Measurements from ENCODE around the gene S100A4.
"Not testable (repeated sequence)": the region's sequence is repeated elsewhere in the genome, so short reads cannot be mapped to it uniquely, and the experiment has no call there.

Gene S100A4

DNA sequence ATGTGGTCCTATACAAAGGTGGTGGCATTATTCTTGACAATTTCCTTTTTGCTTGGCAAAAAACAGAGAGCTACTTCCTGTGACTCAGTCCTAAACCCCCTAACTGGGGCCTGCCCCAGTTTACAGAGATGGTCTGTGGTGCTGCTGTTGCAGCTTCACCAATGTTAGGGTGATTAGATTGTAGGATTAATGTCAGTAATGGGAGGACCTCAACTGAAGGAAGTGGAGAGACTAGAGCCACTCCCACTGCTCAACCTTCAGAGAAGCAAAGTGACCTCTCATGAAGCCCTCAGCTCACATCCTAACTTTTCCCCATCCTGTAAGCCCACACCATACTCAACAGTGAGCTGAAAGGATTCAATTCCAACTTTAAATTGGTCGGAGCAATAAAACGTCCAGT is 13.4 kb downstream of the S100A4 start:
- DNase-seq = peak; percentile 68

- DNase-seq = no peak
Observed at GRCh38 chr1:153531638-153532037, 14.0 kb downstream of the S100A4 start.

- no peak for DNase-seq
Observed at GRCh38 chr1:153527683-153528040, 17.9 kb downstream of the S100A4 start.

GRCh38 chr1:153527023-153527682 is 18.5 kb downstream of the S100A4 start:
- DNase-seq = no peak

- DNase-seq = no peak
Observed at GRCh38 chr1:153526132-153526543, 19.5 kb downstream of the S100A4 start.

DNA sequence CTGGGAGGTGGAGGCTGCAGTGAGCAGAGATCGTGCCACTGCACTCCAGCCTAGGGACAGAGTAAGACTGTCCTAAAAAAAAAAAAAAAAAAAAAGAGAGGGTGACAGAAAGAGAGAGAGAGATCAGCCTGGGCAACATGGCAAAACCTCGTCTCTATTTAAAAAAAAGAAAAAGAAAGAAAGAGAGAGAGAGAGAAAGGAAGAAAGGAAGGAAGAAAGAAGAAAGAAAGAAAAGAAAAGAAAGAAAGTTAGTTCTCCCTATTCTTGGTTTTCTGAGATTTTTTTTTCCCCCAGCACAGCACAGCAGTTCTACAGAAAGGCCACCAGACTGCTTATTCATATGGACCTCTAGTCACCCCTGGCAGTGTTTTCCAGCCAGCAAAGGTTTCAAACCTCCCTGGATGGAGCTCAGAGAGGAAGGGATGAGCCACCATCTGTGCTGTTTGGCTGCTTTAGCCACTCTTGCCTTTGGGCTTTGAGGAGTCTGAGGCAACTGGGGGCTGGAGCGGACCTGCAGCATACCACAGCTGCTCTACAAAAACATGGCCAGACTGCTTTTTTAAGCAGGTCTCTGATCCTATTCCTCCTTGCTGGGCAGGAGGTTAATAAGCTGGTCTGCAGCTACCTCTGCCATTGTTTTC is 20.4 kb downstream of the S100A4 start:
- DNase-seq = no peak

- DNase-seq = not testable (repeated sequence)
Observed at GRCh38 chr1:153522353-153523048, 23.1 kb downstream of the S100A4 start.

DNA sequence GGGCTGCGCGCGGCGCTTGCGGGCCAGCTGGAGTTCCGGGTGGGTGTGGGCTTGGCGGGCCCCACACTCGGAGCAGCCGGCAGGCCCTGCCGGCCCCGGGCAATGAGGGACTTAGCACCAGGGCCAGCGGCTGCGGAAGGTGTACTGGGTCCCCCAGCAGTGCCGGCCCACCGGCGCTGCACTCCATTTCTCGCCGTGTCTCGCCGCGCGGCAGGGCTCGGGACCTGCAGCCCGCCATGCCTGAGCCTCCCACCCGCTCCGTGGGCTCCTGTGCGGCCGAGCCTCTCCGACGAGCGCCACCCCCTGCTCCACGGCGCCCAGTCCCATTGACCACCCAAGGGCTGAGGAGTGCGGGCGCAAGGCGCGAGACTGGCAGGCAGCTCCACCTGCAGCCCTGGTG is 23.8 kb downstream of the S100A4 start:
- DNase-seq = not testable (repeated sequence)

GRCh38 chr1:153520818-153521476 is 24.7 kb downstream of the S100A4 start:
- no peak for DNase-seq

DNA sequence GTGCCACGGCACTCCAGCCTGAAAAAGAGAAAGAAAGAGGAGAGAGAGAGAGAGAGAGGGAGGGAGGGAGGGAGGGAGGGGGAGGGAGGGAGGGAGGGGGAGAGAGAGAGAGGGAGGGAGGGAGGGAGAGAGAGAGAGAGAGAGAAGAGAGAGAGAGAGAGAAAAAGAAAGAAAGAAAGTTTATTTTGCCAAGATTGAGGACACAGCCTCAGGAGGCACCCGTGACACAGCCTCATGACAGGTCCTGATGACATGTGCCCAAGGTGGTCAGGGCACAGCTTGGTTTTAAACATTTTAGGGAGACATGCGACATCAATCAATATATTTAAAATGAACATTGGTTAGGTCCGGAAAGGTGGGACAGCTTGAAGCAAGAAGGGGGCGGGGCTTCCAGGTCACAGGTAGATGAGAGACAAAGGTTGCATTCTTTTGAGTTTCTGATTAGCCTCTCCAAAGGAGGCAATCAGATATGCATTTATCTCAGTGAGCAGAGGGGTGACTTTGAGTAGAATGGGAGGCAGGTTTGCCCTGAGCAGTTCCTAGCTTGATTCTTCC is 25.4 kb downstream of the S100A4 start:
- DNase-seq = not testable (repeated sequence)

- DNase-seq = no peak
Observed at GRCh38 chr1:153519242-153519641, 26.4 kb downstream of the S100A4 start.

GRCh38 chr1:153515504-153516394 is 29.9 kb downstream of the S100A4 start:
- DNase-seq = no peak

DNA sequence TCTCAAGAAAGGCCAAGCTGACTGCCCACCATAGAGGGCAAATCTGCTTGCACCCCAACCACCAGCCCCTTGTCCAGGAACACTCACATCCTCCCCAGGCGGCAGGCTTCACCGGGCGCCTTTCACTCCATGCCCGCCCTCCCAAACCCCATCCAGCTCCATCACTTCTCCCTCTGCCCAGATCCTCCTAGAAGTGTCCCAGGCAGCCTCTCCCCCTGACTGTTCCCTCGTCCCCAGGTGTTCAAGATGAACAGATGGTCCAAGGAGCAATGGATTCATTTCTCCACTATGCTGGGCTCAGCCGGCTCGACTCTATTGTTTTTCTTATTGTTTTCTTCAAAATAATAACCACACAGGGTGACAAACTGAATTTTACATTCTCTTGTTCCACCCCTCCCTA is 31.9 kb downstream of the S100A4 start:
- DNase-seq = no peak

GRCh38 chr1:153513023-153513422 is 32.6 kb downstream of the S100A4 start:
- DNase-seq = no peak

- DNase-seq = peak; percentile 91
Observed at GRCh38 chr1:153510984-153511410, 34.6 kb downstream of the S100A4 start.

DNA sequence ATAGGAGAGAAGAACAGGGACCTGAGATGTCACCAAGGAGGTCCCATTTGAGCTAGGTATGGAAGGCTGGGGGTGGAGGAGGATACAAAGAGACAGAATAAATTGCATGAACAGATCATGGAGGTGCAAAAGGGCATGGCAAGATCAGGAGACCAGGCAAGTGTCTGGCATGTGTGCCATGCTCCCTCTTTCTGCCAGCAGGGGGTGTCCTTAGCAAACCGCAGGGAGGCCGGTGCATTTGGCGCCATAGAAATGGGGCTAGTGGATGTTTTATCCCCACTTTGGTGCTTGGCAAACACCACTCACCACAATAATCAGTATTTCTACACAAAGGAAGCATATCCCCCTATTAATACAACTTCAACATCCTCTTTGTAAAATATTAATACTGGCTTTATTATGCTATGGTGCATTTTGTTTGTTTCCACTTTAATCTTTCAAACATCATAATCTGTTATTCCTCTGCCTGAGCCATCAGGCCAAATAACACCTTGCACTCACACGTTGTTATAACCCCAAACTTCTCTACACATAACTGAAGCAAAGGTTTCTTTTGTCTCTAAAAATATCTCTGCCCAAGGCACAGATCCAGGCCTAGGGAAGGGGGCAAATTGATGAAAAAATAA is 35.8 kb downstream of the S100A4 start:
- DNase-seq = peak; percentile 79

GRCh38 chr1:153509036-153509435 is 36.6 kb downstream of the S100A4 start:
- no peak for DNase-seq

GRCh38 chr1:153507926-153508583 is 37.6 kb downstream of the S100A4 start:
- no peak for DNase-seq

- no peak for DNase-seq
Observed at GRCh38 chr1:153506831-153507413, 38.7 kb downstream of the S100A4 start.

DNA sequence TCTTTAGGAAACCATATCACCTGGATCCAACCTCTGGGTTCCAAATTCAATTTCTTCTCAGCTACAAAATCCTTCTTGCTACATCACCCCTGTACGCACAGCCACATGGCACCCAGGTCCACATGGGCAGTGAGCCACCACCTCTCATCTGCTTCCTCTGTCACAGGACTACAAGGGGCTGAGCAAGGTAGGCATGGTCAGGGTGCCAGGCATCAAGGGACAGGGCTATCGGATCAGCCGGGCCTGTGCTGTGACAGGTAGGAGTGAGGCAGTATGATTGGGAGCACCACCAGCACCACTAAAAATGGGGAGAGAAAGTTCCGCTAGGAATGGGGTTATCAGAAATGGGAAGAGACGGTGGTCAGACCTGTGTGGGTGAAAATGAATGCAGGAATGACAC is 39.2 kb downstream of the S100A4 start:
- DNase-seq = no peak

DNA sequence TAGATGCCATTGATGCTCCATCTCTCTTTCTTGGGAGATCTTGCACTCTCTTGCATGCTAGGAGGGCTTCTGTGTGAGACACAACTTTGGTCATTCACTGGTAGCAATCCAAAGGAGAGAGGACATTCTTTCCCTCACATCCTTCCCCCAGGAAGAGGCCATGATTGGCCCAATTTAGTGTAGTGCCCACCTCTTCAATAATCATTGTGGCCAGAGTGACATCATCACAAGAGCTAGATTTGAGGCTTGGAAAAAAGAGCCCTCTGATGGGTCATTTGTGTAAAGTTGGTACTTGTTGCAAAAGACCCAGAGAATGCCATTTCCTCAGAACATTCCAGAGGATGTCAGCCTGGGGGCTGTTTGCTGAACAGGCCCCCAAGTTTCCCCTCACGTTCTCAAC is 40.0 kb downstream of the S100A4 start:
- no peak for DNase-seq

Data from CD4-positive, alpha-beta T cell treated with Interleukin-17A for 4 hours (primary cell).